GM03348 (cell line): Measurements from ENCODE around the gene FOXP1.
"Not testable (repeated sequence)": the region's sequence is repeated elsewhere in the genome, so short reads cannot be mapped to it uniquely, and the experiment has no call there.

Experiments
- DNase-seq: peaks from one replicate; pipeline ENCODE4 v3.0.0; 2012; ENCODE audit warnings: low spot score

FOXP1 gene

GRCh38 chr3:71530903-71531530, 52.5 kb downstream of the FOXP1 start:
- DNase-seq = no peak

GRCh38 chr3:71528816-71529215, 54.7 kb downstream of the FOXP1 start:
- no peak for DNase-seq

- not testable (repeated sequence) for DNase-seq
Observed at GRCh38 chr3:71526448-71526847, 57.1 kb downstream of the FOXP1 start.

GRCh38 chr3:71525391-71525790, 58.1 kb downstream of the FOXP1 start:
- no peak for DNase-seq

GRCh38 chr3:71524672-71525071, 58.9 kb downstream of the FOXP1 start:
- DNase-seq = no peak

GRCh38 chr3:71523628-71524027, 59.9 kb downstream of the FOXP1 start:
- DNase-seq = no peak

- DNase-seq = no peak
Observed at GRCh38 chr3:71521940-71522876, 61.3 kb downstream of the FOXP1 start.

- no peak for DNase-seq
Observed at GRCh38 chr3:71521021-71521352, 62.5 kb downstream of the FOXP1 start.

- no peak for DNase-seq
Observed at GRCh38 chr3:71520161-71521020, 63.1 kb downstream of the FOXP1 start.

- DNase-seq = no peak
Observed at GRCh38 chr3:71518089-71518488, 65.4 kb downstream of the FOXP1 start.

- DNase-seq = no peak
Observed at GRCh38 chr3:71517271-71517791, 66.2 kb downstream of the FOXP1 start.

GRCh38 chr3:71515636-71516365, 67.7 kb downstream of the FOXP1 start:
- DNase-seq = no peak

GRCh38 chr3:71514621-71515020, 68.9 kb downstream of the FOXP1 start:
- DNase-seq = peak; percentile 33

GRCh38 chr3:71513515-71513914, 70.0 kb downstream of the FOXP1 start:
- DNase-seq = no peak

- no peak for DNase-seq
Observed at GRCh38 chr3:71513081-71513480, 70.4 kb downstream of the FOXP1 start.

GRCh38 chr3:71512544-71512943, 71.0 kb downstream of the FOXP1 start:
- no peak for DNase-seq

- DNase-seq = no peak
Observed at GRCh38 chr3:71512000-71512399, 71.5 kb downstream of the FOXP1 start.

GRCh38 chr3:71511446-71511845, 72.1 kb downstream of the FOXP1 start:
- DNase-seq = no peak

GRCh38 chr3:71511037-71511436, 72.5 kb downstream of the FOXP1 start:
- DNase-seq = peak; percentile 79

GRCh38 chr3:71510510-71510909, 73.0 kb downstream of the FOXP1 start:
- peak; percentile 55 for DNase-seq

GRCh38 chr3:71509066-71509465, 74.5 kb downstream of the FOXP1 start:
- DNase-seq = peak; percentile 38
